ENCODE data around the gene NLRC5.

- TF ChIP-seq CTCF (IDR thresholded peaks at IDR 0.05; ENCODE audit: low read length) (no peak), EZH2phosphoT487 (IDR thresholded peaks at IDR 0.05; ENCODE audit: low read length) (no peak)
Measured at GRCh38 chr16:56993204-56993603, 3.8 kb downstream of the NLRC5 start.
